HEK293 (cell line): ENCODE data around the gene PHLPP2.

Source experiments
- FEZF1 ChIP-seq: fragments of 450-650 bp; formaldehyde crosslinking; IDR thresholded peaks from 2 replicates; pipeline ENCODE4 v1.5.1; 2016; ENCODE audit warnings: missing biosample characterization, missing genetic modification characterization
- GLI4 ChIP-seq: fragments of 450-650 bp; formaldehyde crosslinking; IDR thresholded peaks from 2 replicates; pipeline ENCODE4 v1.5.1; 2016; ENCODE audit warnings: missing biosample characterization, missing genetic modification characterization
- IKZF3 ChIP-seq: fragments of 450-650 bp; IDR thresholded peaks from 2 replicates; pipeline ENCODE4 v1.5.0; 2018; ENCODE audit warnings: missing biosample characterization, mild to moderate bottlenecking, missing genetic modification characterization, moderate library complexity
- KLF10 ChIP-seq: fragments of 450-650 bp; IDR thresholded peaks from 2 replicates; pipeline ENCODE4 v1.5.1; 2018; ENCODE audit warnings: missing biosample characterization, mild to moderate bottlenecking, missing genetic modification characterization
- KLF8 ChIP-seq: fragments of 450-650 bp; formaldehyde crosslinking; IDR thresholded peaks from 2 replicates; pipeline ENCODE4 v1.5.1; 2016; ENCODE audit warnings: missing biosample characterization, missing genetic modification characterization
- OSR2 ChIP-seq: fragments of 450-650 bp; formaldehyde crosslinking; IDR thresholded peaks from 2 replicates; pipeline ENCODE4 v1.5.1; 2016; ENCODE audit warnings: missing biosample characterization, missing genetic modification characterization
- SALL2 ChIP-seq: fragments of 450-650 bp; formaldehyde crosslinking; IDR thresholded peaks from 2 replicates; pipeline ENCODE4 v1.5.0; 2017; ENCODE audit warnings: missing biosample characterization, mild to moderate bottlenecking, missing genetic modification characterization, borderline replicate concordance
- SP2 ChIP-seq: fragments of 450-650 bp; formaldehyde crosslinking; IDR thresholded peaks from 2 replicates; pipeline ENCODE4 v1.5.1; 2016; ENCODE audit warnings: missing biosample characterization, missing genetic modification characterization
- SP7 ChIP-seq: fragments of 450-650 bp; formaldehyde crosslinking; IDR thresholded peaks from 2 replicates; pipeline ENCODE4 v1.5.1; 2016; ENCODE audit warnings: missing biosample characterization, missing genetic modification characterization
- ZBTB1 ChIP-seq: fragments of 450-650 bp; formaldehyde crosslinking; IDR thresholded peaks from 2 replicates; pipeline ENCODE4 v1.5.1; 2016; ENCODE audit warnings: missing biosample characterization, missing genetic modification characterization
- ZBTB8A ChIP-seq: fragments of 450-650 bp; formaldehyde crosslinking; IDR thresholded peaks from 2 replicates; pipeline ENCODE4 v1.5.1; 2016; ENCODE audit warnings: missing biosample characterization, missing genetic modification characterization
- ZFP41 ChIP-seq: fragments of 450-650 bp; formaldehyde crosslinking; IDR thresholded peaks from 2 replicates; pipeline ENCODE4 v1.5.1; 2016; ENCODE audit warnings: missing biosample characterization, missing genetic modification characterization, borderline replicate concordance
- ZNF10 ChIP-seq: fragments of 450-650 bp; formaldehyde crosslinking; IDR thresholded peaks from 2 replicates; pipeline ENCODE4 v1.5.1; 2017; ENCODE audit warnings: missing biosample characterization, missing genetic modification characterization
- ZNF121 ChIP-seq: fragments of 450-650 bp; formaldehyde crosslinking; IDR thresholded peaks from 2 replicates; pipeline ENCODE4 v1.5.1; 2016; ENCODE audit warnings: missing biosample characterization, missing genetic modification characterization
- ZNF394 ChIP-seq: fragments of 450-650 bp; formaldehyde crosslinking; IDR thresholded peaks from 2 replicates; pipeline ENCODE4 v1.5.1; 2016; ENCODE audit warnings: missing biosample characterization, missing genetic modification characterization, mild to moderate bottlenecking, moderate library complexity, borderline replicate concordance
- ZNF544 ChIP-seq: fragments of 450-650 bp; formaldehyde crosslinking; IDR thresholded peaks from 2 replicates; pipeline ENCODE4 v1.5.0; 2017; ENCODE audit warnings: missing biosample characterization, missing genetic modification characterization
- ZNF600 ChIP-seq: fragments of 450-650 bp; formaldehyde crosslinking; IDR thresholded peaks from 2 replicates; pipeline ENCODE4 v1.5.1; 2016; ENCODE audit warnings: missing biosample characterization, missing genetic modification characterization
- ZNF654 ChIP-seq: fragments of 450-650 bp; formaldehyde crosslinking; IDR thresholded peaks from 2 replicates; pipeline ENCODE4 v1.5.1; 2016; ENCODE audit warnings: low read depth, missing biosample characterization, missing genetic modification characterization
- ZNF701 ChIP-seq: fragments of 450-650 bp; formaldehyde crosslinking; IDR thresholded peaks from 2 replicates; pipeline ENCODE4 v1.5.1; 2016; ENCODE audit warnings: missing biosample characterization, missing genetic modification characterization
- ZNF776 ChIP-seq: fragments of 450-650 bp; formaldehyde crosslinking; IDR thresholded peaks from 2 replicates; pipeline ENCODE4 v1.5.0; 2017; ENCODE audit warnings: missing biosample characterization, missing genetic modification characterization, borderline replicate concordance
- ZNF791 ChIP-seq: fragments of 450-650 bp; formaldehyde crosslinking; IDR thresholded peaks from 2 replicates; pipeline ENCODE4 v1.5.1; 2016; ENCODE audit warnings: missing biosample characterization, missing genetic modification characterization
- TF ChIP-seq, protein P1 (sequence below): fragments of 450-650 bp; formaldehyde crosslinking; conservative IDR thresholded peaks from 2 replicates; pipeline ENCODE4 v1.5.1; 2016; ENCODE audit warnings: low read depth, missing biosample characterization, missing genetic modification characterization
- TF ChIP-seq, protein P2 (sequence below): fragments of 450-650 bp; formaldehyde crosslinking; IDR thresholded peaks from 2 replicates; pipeline ENCODE4 v1.5.1; 2016; ENCODE audit warnings: missing biosample characterization, missing genetic modification characterization, borderline replicate concordance
- TF ChIP-seq, protein P3 (sequence below): fragments of 450-650 bp; formaldehyde crosslinking; IDR thresholded peaks from 2 replicates; pipeline ENCODE4 v1.5.1; 2016; ENCODE audit warnings: missing biosample characterization, missing genetic modification characterization
- TF ChIP-seq, protein P4 (sequence below): IDR thresholded peaks from 2 replicates; pipeline ENCODE4 v1.6.1; 2011; ENCODE audit warnings: mild to moderate bottlenecking, low read depth, low read length, borderline replicate concordance
- TF ChIP-seq, protein P5 (sequence below): fragments of 450-650 bp; formaldehyde crosslinking; optimal IDR thresholded peaks from 2 replicates; pipeline ENCODE3; 2016; ENCODE audit warnings: missing biosample characterization, mild to moderate bottlenecking, missing genetic modification characterization
- TF ChIP-seq, protein P6 (sequence below): fragments of 450-650 bp; formaldehyde crosslinking; IDR thresholded peaks from 2 replicates; pipeline ENCODE4; 2016; ENCODE audit warnings: missing biosample characterization, missing genetic modification characterization
- TF ChIP-seq, protein P7 (sequence below): fragments of 450-650 bp; formaldehyde crosslinking; IDR thresholded peaks from 2 replicates; pipeline ENCODE4 v1.5.1; 2016; ENCODE audit warnings: missing biosample characterization, missing genetic modification characterization

The PHLPP2 gene

DNA sequence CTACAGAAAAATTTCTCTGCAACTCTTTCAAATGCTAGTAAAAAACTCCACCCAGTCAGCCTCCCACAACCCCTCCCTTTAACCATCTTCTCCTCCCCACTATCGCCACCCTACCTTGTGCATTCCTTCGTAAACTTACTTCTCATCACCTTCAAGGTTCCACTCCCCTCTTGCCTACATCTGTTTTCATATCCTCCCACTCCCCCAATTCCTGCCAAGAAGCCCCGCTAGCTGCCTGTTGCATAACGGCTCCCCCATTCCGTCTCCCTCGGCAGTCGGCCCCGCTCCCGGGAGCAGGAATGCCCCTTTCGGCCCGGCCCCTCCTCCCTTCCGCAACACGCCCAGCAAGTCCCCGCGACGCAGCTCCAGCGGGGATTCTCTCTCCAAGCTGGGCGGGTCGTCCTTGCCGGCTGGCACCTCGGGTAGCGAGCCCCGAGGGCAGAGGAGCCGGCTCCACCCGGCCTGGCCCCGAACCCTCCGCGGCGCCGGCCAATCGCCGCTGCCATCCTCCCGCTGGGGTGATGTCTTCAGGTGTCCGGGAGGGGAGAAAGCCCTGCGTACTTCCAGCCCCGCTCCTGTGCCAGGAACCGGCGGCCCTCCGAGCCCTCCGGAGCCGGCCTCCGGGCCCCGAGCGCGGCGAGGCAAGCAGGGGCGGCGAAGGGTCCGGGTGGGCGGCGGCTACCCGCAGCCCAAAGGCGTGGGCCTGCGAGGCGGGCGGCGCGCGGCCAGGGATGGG lies 1.5 kb downstream of the PHLPP2 start (continued):
- TF ChIP-seq, protein P1, sequence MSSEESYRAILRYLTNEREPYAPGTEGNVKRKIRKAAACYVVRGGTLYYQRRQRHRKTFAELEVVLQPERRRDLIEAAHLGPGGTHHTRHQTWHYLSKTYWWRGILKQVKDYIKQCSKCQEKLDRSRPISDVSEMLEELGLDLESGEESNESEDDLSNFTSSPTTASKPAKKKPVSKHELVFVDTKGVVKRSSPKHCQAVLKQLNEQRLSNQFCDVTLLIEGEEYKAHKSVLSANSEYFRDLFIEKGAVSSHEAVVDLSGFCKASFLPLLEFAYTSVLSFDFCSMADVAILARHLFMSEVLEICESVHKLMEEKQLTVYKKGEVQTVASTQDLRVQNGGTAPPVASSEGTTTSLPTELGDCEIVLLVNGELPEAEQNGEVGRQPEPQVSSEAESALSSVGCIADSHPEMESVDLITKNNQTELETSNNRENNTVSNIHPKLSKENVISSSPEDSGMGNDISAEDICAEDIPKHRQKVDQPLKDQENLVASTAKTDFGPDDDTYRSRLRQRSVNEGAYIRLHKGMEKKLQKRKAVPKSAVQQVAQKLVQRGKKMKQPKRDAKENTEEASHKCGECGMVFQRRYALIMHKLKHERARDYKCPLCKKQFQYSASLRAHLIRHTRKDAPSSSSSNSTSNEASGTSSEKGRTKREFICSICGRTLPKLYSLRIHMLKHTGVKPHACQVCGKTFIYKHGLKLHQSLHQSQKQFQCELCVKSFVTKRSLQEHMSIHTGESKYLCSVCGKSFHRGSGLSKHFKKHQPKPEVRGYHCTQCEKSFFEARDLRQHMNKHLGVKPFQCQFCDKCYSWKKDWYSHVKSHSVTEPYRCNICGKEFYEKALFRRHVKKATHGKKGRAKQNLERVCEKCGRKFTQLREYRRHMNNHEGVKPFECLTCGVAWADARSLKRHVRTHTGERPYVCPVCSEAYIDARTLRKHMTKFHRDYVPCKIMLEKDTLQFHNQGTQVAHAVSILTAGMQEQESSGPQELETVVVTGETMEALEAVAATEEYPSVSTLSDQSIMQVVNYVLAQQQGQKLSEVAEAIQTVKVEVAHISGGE (tag by site-specific recombination) = peak; percentile 38
- TF ChIP-seq GLI4 (no peak), IKZF3 (peak; percentile 88), ZBTB1 (tag by site-specific recombination) (no peak), OSR2 (tag by site-specific recombination) (peak; percentile 16; the same call in 1 of the 2 replicates), SALL2 (tag by site-specific recombination) (no peak), SP7 (tag by site-specific recombination) (peak; percentile 68), ZNF654 (tag by site-specific recombination) (no peak), ZNF544 (tag by site-specific recombination) (no peak), KLF10 (no peak), ZNF121 (no peak), ZNF776 (no peak), ZNF10 (tag by site-specific recombination) (no peak), FEZF1 (tag by site-specific recombination) (0 out of 2 replicates have a peak, but pooled peaks have one; percentile 24), SP2 (tag by site-specific recombination) (peak; percentile 78), KLF8 (tag by site-specific recombination) (peak; percentile 92), ZNF791 (no peak), ZNF394 (peak; percentile 18; the same call in 1 of the 2 replicates), ZBTB8A (tag by site-specific recombination) (peak; percentile 67), ZNF600 (tag by site-specific recombination) (peak; percentile 98), ZNF701 (tag by site-specific recombination) (no peak), ZFP41 (tag by site-specific recombination) (no peak)
- TF ChIP-seq, protein P2, sequence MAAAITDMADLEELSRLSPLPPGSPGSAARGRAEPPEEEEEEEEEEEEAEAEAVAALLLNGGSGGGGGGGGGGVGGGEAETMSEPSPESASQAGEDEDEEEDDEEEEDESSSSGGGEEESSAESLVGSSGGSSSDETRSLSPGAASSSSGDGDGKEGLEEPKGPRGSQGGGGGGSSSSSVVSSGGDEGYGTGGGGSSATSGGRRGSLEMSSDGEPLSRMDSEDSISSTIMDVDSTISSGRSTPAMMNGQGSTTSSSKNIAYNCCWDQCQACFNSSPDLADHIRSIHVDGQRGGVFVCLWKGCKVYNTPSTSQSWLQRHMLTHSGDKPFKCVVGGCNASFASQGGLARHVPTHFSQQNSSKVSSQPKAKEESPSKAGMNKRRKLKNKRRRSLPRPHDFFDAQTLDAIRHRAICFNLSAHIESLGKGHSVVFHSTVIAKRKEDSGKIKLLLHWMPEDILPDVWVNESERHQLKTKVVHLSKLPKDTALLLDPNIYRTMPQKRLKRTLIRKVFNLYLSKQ = no peak
- TF ChIP-seq, protein P3, sequence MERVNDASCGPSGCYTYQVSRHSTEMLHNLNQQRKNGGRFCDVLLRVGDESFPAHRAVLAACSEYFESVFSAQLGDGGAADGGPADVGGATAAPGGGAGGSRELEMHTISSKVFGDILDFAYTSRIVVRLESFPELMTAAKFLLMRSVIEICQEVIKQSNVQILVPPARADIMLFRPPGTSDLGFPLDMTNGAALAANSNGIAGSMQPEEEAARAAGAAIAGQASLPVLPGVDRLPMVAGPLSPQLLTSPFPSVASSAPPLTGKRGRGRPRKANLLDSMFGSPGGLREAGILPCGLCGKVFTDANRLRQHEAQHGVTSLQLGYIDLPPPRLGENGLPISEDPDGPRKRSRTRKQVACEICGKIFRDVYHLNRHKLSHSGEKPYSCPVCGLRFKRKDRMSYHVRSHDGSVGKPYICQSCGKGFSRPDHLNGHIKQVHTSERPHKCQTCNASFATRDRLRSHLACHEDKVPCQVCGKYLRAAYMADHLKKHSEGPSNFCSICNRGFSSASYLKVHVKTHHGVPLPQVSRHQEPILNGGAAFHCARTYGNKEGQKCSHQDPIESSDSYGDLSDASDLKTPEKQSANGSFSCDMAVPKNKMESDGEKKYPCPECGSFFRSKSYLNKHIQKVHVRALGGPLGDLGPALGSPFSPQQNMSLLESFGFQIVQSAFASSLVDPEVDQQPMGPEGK (tag by site-specific recombination) = peak; percentile 95
- TF ChIP-seq, protein P4, sequence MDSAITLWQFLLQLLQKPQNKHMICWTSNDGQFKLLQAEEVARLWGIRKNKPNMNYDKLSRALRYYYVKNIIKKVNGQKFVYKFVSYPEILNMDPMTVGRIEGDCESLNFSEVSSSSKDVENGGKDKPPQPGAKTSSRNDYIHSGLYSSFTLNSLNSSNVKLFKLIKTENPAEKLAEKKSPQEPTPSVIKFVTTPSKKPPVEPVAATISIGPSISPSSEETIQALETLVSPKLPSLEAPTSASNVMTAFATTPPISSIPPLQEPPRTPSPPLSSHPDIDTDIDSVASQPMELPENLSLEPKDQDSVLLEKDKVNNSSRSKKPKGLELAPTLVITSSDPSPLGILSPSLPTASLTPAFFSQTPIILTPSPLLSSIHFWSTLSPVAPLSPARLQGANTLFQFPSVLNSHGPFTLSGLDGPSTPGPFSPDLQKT = no peak
- TF ChIP-seq, protein P5, sequence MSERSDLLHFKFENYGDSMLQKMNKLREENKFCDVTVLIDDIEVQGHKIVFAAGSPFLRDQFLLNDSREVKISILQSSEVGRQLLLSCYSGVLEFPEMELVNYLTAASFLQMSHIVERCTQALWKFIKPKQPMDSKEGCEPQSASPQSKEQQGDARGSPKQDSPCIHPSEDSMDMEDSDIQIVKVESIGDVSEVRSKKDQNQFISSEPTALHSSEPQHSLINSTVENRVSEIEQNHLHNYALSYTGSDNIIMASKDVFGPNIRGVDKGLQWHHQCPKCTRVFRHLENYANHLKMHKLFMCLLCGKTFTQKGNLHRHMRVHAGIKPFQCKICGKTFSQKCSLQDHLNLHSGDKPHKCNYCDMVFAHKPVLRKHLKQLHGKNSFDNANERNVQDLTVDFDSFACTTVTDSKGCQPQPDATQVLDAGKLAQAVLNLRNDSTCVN (tag by site-specific recombination) = peak; percentile 77
- TF ChIP-seq, protein P6, sequence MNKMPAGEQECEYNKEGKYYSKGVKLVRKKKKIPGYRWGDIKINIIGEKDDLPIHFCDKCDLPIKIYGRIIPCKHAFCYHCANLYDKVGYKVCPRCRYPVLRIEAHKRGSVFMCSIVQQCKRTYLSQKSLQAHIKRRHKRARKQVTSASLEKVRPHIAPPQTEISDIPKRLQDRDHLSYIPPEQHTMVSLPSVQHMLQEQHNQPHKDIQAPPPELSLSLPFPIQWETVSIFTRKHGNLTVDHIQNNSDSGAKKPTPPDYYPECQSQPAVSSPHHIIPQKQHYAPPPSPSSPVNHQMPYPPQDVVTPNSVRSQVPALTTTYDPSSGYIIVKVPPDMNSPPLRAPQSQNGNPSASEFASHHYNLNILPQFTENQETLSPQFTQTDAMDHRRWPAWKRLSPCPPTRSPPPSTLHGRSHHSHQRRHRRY (tag by site-specific recombination) = no peak
- TF ChIP-seq, protein P7, sequence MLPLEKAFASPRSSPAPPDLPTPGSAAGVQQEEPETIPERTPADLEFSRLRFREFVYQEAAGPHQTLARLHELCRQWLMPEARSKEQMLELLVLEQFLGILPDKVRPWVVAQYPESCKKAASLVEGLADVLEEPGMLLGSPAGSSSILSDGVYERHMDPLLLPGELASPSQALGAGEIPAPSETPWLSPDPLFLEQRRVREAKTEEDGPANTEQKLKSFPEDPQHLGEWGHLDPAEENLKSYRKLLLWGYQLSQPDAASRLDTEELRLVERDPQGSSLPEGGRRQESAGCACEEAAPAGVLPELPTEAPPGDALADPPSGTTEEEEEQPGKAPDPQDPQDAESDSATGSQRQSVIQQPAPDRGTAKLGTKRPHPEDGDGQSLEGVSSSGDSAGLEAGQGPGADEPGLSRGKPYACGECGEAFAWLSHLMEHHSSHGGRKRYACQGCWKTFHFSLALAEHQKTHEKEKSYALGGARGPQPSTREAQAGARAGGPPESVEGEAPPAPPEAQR = peak; percentile 66; the same call in 1 of the 2 replicates
